Measurements from ENCODE around the gene ELOVL5.

DNA sequence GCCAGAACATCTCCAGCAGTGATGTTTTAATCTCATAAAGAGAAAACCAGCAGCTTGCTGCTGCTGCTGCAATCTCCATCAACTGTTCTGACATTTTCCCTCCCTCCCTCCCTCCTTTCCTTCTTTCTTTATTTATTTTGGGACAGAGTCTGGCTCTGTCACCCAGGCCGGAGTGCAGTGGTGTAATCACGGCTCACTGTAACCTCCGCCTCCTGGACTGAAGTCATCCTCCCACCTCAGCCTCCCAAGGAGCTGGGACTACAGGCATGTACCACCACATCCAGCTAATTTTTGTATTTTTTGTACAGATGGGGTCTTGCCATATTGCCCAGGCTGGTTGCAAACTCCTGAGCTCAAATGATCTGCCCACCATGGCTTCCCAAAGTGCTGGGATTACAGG is 5.7 kb downstream of the ELOVL5 start:
- TF ChIP-seq, protein P1, sequence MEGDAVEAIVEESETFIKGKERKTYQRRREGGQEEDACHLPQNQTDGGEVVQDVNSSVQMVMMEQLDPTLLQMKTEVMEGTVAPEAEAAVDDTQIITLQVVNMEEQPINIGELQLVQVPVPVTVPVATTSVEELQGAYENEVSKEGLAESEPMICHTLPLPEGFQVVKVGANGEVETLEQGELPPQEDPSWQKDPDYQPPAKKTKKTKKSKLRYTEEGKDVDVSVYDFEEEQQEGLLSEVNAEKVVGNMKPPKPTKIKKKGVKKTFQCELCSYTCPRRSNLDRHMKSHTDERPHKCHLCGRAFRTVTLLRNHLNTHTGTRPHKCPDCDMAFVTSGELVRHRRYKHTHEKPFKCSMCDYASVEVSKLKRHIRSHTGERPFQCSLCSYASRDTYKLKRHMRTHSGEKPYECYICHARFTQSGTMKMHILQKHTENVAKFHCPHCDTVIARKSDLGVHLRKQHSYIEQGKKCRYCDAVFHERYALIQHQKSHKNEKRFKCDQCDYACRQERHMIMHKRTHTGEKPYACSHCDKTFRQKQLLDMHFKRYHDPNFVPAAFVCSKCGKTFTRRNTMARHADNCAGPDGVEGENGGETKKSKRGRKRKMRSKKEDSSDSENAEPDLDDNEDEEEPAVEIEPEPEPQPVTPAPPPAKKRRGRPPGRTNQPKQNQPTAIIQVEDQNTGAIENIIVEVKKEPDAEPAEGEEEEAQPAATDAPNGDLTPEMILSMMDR (IDR thresholded peaks at IDR 0.05; ENCODE audit: insufficient read depth, low read depth, low read length): no peak
- no peak for TF ChIP-seq EZH2 (IDR thresholded peaks at IDR 0.05; ENCODE audit: insufficient read depth, low read length)

All from astrocyte (in vitro differentiated cells and primary cell).